HG02981 (cell line): ENCODE results near the gene NAT16.
"Not testable (repeated sequence)": the region's sequence is repeated elsewhere in the genome, so short reads cannot be mapped to it uniquely, and the experiment has no call there.

Experiments
- ATAC-seq: cut with Tn5 transposase; IDR thresholded peaks from one replicate; pipeline ENCODE4 v1.9.1; 2021; ENCODE audit warnings: mild to moderate bottlenecking, moderate library complexity; ENCODE audit not compliant: unreplicated experiment

The NAT16 gene

GRCh38 chr7:101180130-101180755 is at the start of gene NAT16:
Gene NAT16, minus strand, starts transcription at chr7:101180293. Its CDS starts 5,486 bp downstream, at chr7:101174807.
- ATAC-seq, result no peak

- ATAC-seq, result no peak
Observed at GRCh38 chr7:101226721-101227120, 46.6 kb upstream of the NAT16 start.

DNA sequence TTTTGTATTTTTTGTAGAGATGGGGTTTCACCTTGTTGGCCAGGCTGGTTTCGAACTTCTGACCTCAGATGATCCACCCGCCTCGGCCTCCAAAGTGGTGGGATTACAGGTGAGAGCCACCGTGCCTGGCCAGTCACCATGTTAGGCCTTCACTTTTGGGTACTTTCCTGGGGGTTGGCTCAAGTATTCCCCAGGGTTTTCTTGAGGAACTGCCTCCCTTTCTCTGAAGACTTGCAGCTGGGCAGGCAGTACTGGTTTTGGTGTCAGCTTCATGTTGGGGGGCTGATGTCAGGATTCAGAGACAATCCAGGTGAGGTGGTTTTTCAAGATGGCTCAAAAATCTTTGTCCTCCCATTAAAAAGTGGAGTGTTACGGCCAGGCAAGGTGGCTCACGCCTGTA is 45.6 kb upstream of the NAT16 start:
- no peak for ATAC-seq

- ATAC-seq, result no peak
Observed at GRCh38 chr7:101223528-101223927, 43.4 kb upstream of the NAT16 start.

- no peak for ATAC-seq
Observed at GRCh38 chr7:101222275-101222830, 42.3 kb upstream of the NAT16 start.

DNA sequence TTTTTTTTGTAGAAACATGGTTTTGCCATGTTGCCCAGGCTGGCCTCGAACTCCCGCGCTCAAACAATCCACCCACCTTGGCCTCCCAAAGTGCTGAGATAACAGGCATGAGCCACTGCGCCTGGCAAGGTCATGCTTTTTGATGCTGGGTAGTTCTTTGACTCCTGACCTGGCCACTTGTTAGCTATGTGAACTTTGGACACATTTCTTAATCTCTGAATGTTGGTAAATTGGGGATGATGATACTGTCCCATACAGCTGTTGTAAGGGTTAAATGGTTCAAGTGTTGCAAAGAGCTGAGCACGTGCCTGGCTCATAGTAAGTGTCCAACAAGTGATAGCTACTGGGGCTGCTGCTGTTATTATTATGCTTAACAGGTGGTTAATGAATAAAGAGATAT is 40.2 kb upstream of the NAT16 start:
- ATAC-seq, result no peak

DNA sequence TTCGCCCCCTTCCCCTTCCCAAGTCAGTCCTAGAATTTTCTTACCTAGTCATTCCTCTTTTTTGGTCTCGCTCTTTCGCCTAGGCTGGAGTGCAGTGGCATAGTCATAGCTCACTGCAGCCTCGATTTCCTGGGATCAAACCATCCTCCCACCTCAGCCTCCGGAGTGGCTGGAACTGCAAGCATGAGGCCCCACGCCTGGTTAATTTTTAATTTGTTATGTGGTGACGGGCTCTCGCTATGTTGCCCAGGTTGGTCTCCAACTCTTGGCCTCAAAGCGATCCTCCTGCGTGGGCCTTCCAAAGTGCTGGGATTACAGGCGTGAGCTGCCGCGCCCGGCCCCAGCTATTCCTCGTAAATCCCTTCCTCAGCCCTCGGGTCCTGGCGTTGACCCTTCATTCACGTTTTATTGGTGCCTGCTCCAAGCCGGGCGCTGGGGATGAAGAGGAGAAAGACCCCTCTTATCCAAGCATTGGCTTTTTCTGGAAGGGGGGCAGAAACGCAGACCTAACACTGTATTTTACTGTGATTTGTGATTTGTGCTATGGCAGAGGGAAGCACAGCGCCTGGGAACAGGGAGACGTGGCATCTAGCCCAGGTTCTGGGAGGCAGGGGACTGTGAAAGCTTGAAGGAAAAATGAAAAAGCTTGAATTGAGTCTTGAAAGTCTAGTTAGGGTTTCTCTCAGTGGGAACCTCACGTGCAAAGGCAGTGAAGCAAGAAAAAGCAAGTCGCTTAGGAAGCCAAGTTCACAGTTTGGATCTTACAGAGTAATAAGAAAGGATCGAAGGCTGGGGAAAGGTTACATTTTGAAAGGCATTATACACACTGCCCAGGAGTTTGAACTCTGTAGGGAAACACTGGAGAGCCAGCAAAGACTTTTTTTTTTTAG is 38.4 kb upstream of the NAT16 start:
- ATAC-seq, result peak; percentile 19

GRCh38 chr7:101217388-101218235 is 37.5 kb upstream of the NAT16 start, which contains the start of the genes PLOD3 and ZNHIT1:
Gene PLOD3, minus strand, starts transcription at chr7:101217581. Its CDS starts 307 bp downstream, at chr7:101217274.
Gene ZNHIT1, plus strand, starts transcription at chr7:101218165. Its CDS starts 31 bp downstream, at chr7:101218196.
- ATAC-seq, result peak; percentile 59

DNA sequence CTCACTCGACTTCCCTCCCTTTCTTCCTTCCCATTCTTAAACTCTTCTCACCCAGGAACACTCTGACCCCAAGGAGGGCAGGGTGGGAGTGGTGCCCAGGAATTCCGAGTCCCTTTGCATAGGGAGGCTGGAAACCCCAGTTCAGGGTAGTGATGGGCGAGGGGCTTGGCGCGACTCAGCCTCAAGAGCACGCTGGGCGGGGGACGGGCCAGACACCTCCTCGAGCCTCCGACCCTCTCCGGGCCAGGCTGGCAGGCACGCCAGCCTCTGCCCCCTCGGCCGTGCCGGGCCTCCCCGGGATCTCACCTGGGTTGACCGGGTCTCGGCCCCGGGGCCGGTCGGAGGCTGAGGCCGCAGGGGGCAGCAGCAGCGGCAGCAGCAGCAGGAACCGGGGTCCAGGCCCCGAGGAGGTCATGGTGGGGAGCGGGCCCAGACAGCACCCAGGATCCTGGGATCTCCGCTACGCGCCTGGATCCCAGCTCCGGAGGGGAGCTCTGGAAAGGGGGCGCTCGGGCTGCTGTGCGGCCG is 36.8 kb upstream of the NAT16 start:
- peak; percentile 23 for ATAC-seq

GRCh38 chr7:101216001-101216859 is 36.1 kb upstream of the NAT16 start:
- ATAC-seq, result no peak

GRCh38 chr7:101212014-101212413 is 31.9 kb upstream of the NAT16 start:
- ATAC-seq, result no peak

- ATAC-seq, result no peak
Observed at GRCh38 chr7:101211501-101211900, 31.4 kb upstream of the NAT16 start.

GRCh38 chr7:101210143-101210542 is 30.1 kb upstream of the NAT16 start:
- no peak for ATAC-seq

DNA sequence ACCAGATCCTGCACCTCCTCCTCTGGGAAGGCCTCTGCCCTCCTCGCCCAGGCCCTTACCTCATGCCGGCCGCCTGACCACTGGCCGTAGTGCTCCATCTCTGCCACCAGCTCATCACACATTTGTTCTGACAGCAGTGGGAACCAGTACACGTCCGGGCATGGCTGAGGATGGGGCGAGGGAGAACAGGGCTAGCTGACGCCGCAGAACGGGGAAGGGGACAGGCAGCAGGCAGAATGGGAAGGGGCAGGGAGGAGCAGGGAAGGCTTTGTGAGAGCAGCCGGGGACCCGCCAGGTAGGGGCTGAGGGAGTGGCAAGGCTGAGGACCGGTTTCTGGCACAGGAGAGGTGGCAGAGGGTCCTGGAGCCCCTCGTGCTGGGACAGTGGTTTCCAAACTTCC is 28.7 kb upstream of the NAT16 start:
- no peak for ATAC-seq

- ATAC-seq, result no peak
Observed at GRCh38 chr7:101207459-101207858, 27.4 kb upstream of the NAT16 start.

GRCh38 chr7:101206665-101207042 is 26.6 kb upstream of the NAT16 start:
- no peak for ATAC-seq

GRCh38 chr7:101205901-101206664 is 26.0 kb upstream of the NAT16 start:
- no peak for ATAC-seq

DNA sequence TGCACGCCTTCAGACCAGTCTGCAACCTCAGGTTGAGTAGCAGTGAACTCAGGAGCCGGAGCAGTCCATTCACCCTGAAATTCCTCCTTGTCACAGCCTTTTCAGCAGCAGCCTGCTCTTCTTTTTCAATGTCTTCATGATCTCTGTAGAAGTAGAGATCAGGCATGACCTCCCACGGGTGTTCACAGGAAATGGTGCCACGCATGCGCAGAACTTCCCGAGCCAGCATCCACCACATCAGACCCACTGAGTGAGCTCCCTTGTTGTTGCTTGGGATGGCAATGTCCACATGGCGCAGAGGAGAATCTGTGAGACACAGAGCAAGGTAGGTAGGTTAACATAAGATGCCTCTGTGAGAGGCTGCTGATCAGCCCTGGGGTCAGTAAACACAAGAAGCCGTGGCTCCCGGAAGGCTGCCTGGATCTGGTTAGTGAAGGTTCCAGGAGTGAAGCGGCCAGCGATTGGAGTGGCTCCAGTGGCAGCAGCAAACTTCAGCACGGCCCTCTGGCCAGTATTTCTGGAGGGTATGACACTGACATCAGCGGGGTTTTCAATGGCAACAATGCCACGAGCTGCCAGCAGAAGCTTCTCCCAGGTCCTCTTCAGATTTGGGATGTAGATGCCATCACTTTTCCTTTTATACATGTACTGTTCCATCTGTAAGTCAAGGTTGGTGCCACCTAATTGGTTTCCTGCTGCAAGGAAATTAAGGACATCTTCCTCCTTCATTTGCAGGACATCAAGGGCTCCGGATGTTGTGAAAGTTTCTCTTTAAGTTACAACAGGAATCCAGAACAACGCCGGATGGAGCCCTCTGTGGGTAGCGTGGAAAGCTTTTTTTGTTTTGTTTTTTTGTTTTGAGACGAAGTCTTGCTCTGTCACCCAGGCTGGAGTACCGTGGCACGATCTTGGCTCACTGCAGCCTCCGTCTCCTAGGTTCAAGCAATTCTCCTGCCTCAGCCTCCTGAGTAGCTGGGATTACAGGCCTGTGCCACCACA is 23.9 kb upstream of the NAT16 start:
- ATAC-seq, result not testable (repeated sequence)
